ENCODE results near the gene HARS1.

DNA sequence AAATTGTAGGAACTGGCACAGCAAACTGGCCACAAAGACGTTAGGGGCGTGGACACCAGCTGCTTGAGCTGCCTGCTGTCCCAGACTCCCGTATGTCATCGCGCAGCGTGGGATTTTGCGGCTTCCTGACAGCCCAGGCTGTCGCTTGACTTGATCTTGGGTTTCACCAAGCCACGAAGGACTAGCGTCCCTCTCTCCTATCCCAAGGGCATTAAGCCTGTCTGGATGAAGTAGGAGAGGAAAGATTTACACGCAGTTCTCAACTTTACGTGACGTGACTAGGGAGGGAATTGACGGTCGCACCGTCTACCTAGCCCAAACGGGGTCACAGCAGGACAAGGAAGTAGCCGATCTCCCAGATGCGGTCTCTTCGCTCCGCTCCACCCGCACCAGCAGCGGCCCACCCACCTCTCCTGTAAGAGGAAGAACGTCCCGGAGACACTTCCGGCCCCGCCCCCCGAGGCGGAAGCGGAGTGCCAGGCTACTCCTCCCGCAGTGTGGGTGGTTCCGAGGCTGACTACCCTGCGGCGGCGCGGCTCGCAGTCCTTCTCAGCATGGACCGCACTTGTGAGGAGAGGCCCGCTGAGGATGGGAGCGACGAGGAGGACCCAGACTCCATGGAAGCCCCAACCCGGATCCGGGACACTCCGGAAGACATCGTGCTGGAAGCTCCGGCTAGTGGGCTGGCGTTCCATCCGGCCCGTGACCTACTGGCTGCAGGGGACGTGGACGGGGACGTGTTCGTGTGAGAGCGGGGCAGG is 26.6 kb downstream of the HARS1 start, which contains the start of gene WDR55:
- TF ChIP-seq, protein P1, sequence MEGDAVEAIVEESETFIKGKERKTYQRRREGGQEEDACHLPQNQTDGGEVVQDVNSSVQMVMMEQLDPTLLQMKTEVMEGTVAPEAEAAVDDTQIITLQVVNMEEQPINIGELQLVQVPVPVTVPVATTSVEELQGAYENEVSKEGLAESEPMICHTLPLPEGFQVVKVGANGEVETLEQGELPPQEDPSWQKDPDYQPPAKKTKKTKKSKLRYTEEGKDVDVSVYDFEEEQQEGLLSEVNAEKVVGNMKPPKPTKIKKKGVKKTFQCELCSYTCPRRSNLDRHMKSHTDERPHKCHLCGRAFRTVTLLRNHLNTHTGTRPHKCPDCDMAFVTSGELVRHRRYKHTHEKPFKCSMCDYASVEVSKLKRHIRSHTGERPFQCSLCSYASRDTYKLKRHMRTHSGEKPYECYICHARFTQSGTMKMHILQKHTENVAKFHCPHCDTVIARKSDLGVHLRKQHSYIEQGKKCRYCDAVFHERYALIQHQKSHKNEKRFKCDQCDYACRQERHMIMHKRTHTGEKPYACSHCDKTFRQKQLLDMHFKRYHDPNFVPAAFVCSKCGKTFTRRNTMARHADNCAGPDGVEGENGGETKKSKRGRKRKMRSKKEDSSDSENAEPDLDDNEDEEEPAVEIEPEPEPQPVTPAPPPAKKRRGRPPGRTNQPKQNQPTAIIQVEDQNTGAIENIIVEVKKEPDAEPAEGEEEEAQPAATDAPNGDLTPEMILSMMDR (optimal IDR thresholded peaks at IDR 0.05 in 1 of 3, IDR thresholded peaks at IDR 0.05 in 1 of 3, conservative IDR thresholded peaks at IDR 0.05 in 1 of 3; ENCODE audit: extremely low read depth in 1 of 3, insufficient read depth in 2 of 3, low read length in 3 of 3), result no peak
- TF ChIP-seq EZH2 (IDR thresholded peaks at IDR 0.05; ENCODE audit: low read length), result no peak

All from keratinocyte (primary cell).